ENCODE data around the gene PPEF1. TPM values are rescaled to one million over a fixed set of nuclear protein-coding genes. Genes with fewer than 3 reads are reported as not detected.
"Not testable (repeated sequence)": the region's sequence is repeated elsewhere in the genome, so short reads cannot be mapped to it uniquely, and the experiment has no call there.

The PPEF1 gene
- total RNA-seq, 2 experiments from 2014 or later = 0.15 TPM; not detected in 1

GRCh38 chrX:18769812-18770573, 62.5 kb downstream of the PPEF1 start:
- CTCF ChIA-PET = no interaction called here
- DNase-seq = no peak
- intact Hi-C loops (cut with micrococcal nuclease) = no loop called here
- peaks cover 2% of the 10 kb centered on the region for H3K36me3 Mint-ChIP-seq
- no peak overlapping the region for H3K27ac Mint-ChIP-seq
- peaks cover 6% of the 10 kb centered on the region for H3K9me3 Mint-ChIP-seq
- H3K27me3 Mint-ChIP-seq = no peaks in the 10 kb centered on the region
- H3K4me3 Mint-ChIP-seq = no peak overlapping the region
- POLR2A ChIA-PET = no interaction called here
- no peaks in the 10 kb centered on the region for H3K4me1 Mint-ChIP-seq (ENCODE audit: low read depth)

- no peaks in the 10 kb centered on the region for H3K27me3 Mint-ChIP-seq
- CTCF ChIA-PET = no interaction called here
- POLR2A ChIA-PET = no interaction called here
- no peaks in the 10 kb centered on the region for H3K4me1 Mint-ChIP-seq (ENCODE audit: low read depth)
- H3K9me3 Mint-ChIP-seq = no peaks in the 10 kb centered on the region
- intact Hi-C loops (cut with micrococcal nuclease) = no loop called here
- DNase-seq = no peak
- H3K27ac Mint-ChIP-seq = no peak overlapping the region
- no peaks in the 10 kb centered on the region for H3K36me3 Mint-ChIP-seq
- H3K4me3 Mint-ChIP-seq = no peak overlapping the region
Measured at GRCh38 chrX:18789916-18790315, 82.5 kb downstream of the PPEF1 start.

GRCh38 chrX:18792828-18793227, 85.4 kb downstream of the PPEF1 start:
- H3K27me3 Mint-ChIP-seq = no peaks in the 10 kb centered on the region
- H3K4me1 Mint-ChIP-seq (ENCODE audit: low read depth) = no peaks in the 10 kb centered on the region
- POLR2A ChIA-PET = no interaction called here
- no peak overlapping the region for H3K4me3 Mint-ChIP-seq
- no peaks in the 10 kb centered on the region for H3K36me3 Mint-ChIP-seq
- CTCF ChIA-PET = no interaction called here
- H3K9me3 Mint-ChIP-seq = no peaks in the 10 kb centered on the region
- H3K27ac Mint-ChIP-seq = no peak overlapping the region
- intact Hi-C loops (cut with micrococcal nuclease) = no loop called here
- no peak for DNase-seq

GRCh38 chrX:18793601-18794089, 86.2 kb downstream of the PPEF1 start:
- Mint-ChIP-seq H3K27ac (no peak overlapping the region), H3K36me3 (no peaks in the 10 kb centered on the region), H3K4me1 (ENCODE audit: low read depth) (no peaks in the 10 kb centered on the region), H3K9me3 (no peaks in the 10 kb centered on the region), H3K4me3 (no peak overlapping the region), H3K27me3 (no peaks in the 10 kb centered on the region)
- CTCF ChIA-PET = no interaction called here
- intact Hi-C loops (cut with micrococcal nuclease) = no loop called here
- DNase-seq = no peak
- POLR2A ChIA-PET = no interaction called here

DNA sequence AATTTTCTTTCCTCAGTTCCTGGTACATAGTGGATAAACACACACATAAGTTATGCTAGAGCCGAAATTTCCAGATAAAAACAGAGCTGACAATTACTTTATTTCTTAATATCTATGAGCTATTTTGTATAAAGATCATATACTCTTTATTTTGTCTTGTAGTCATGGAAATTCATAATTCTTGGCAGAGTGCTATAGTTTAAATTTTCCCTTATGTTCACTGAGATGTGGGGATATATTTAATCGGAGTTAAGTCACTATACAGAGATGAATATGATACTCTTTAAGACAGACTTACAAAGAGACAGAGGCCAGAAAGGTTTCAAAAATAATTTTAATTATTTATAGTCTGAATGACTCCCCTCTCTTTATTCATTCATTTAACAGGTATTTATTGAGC, 89.7 kb downstream of the PPEF1 start:
- intact Hi-C loops (cut with micrococcal nuclease) = no loop called here
- Mint-ChIP-seq H3K4me1 (ENCODE audit: low read depth) (no peaks in the 10 kb centered on the region), H3K4me3 (no peak overlapping the region), H3K27ac (no peak overlapping the region), H3K36me3 (no peaks in the 10 kb centered on the region), H3K27me3 (no peaks in the 10 kb centered on the region), H3K9me3 (no peaks in the 10 kb centered on the region)
- ChIA-PET POLR2A (no interaction called here), CTCF (no interaction called here)
- DNase-seq = no peak

DNA sequence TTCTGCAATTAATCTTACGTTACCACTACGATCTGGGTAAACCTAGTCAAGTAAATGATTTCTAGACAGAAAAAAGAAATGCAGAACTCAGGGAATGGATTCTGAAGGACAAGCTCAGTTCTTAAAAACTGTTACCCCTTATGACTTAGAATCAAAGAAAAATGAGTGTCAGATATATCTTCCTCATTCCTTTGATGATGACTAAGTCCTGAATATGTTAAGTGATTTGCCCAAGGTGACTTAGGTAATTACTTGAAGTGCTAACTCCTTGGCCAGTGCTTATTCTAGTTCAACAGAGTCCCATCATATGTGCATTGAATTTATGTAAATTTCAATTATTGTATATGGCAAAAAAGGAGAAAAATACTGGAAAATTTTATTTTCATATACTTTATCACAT, 92.5 kb downstream of the PPEF1 start:
- ChIA-PET POLR2A (no interaction called here), CTCF (no interaction called here)
- no peak overlapping the region for H3K27ac Mint-ChIP-seq
- H3K36me3 Mint-ChIP-seq = no peaks in the 10 kb centered on the region
- no peaks in the 10 kb centered on the region for H3K27me3 Mint-ChIP-seq
- intact Hi-C loops (cut with micrococcal nuclease) = no loop called here
- no peak overlapping the region for H3K4me3 Mint-ChIP-seq
- H3K4me1 Mint-ChIP-seq (ENCODE audit: low read depth) = no peaks in the 10 kb centered on the region
- no peaks in the 10 kb centered on the region for H3K9me3 Mint-ChIP-seq
- DNase-seq = no peak

GRCh38 chrX:18809641-18810040, 102.2 kb downstream of the PPEF1 start:
- H3K27ac Mint-ChIP-seq = no peak overlapping the region
- intact Hi-C loops (cut with micrococcal nuclease) = no loop called here
- H3K27me3 Mint-ChIP-seq = no peaks in the 10 kb centered on the region
- ChIA-PET POLR2A (no interaction called here), CTCF (no interaction called here)
- no peak overlapping the region for H3K4me3 Mint-ChIP-seq
- H3K4me1 Mint-ChIP-seq (ENCODE audit: low read depth) = no peaks in the 10 kb centered on the region
- DNase-seq = no peak
- no peaks in the 10 kb centered on the region for H3K9me3 Mint-ChIP-seq
- H3K36me3 Mint-ChIP-seq = no peaks in the 10 kb centered on the region

GRCh38 chrX:18810416-18810815, 103.0 kb downstream of the PPEF1 start:
- H3K27me3 Mint-ChIP-seq = no peaks in the 10 kb centered on the region
- H3K27ac Mint-ChIP-seq = no peak overlapping the region
- H3K4me3 Mint-ChIP-seq = no peak overlapping the region
- no peaks in the 10 kb centered on the region for H3K4me1 Mint-ChIP-seq (ENCODE audit: low read depth)
- intact Hi-C loops (cut with micrococcal nuclease) = no loop called here
- no peaks in the 10 kb centered on the region for H3K36me3 Mint-ChIP-seq
- ChIA-PET POLR2A (no interaction called here), CTCF (no interaction called here)
- no peaks in the 10 kb centered on the region for H3K9me3 Mint-ChIP-seq
- DNase-seq = no peak

GRCh38 chrX:18825375-18825774, 117.9 kb downstream of the PPEF1 start:
- intact Hi-C loops (cut with micrococcal nuclease) = no loop called here
- DNase-seq = no peak
- H3K4me1 Mint-ChIP-seq (ENCODE audit: low read depth) = no peaks in the 10 kb centered on the region
- H3K27ac Mint-ChIP-seq = no peak overlapping the region
- no peaks in the 10 kb centered on the region for H3K36me3 Mint-ChIP-seq
- ChIA-PET CTCF (no interaction called here), POLR2A (no interaction called here)
- H3K9me3 Mint-ChIP-seq = no peaks in the 10 kb centered on the region
- no peak overlapping the region for H3K4me3 Mint-ChIP-seq
- no peaks in the 10 kb centered on the region for H3K27me3 Mint-ChIP-seq

- H3K36me3 Mint-ChIP-seq = no peaks in the 10 kb centered on the region
Measured at GRCh38 chrX:18828832-18829404, 121.5 kb downstream of the PPEF1 start.

GRCh38 chrX:18833071-18833731, 125.8 kb downstream of the PPEF1 start:
- ChIA-PET CTCF (no interaction called here), POLR2A (no interaction called here)
- Mint-ChIP-seq H3K4me1 (ENCODE audit: low read depth) (no peaks in the 10 kb centered on the region), H3K27me3 (no peaks in the 10 kb centered on the region), H3K4me3 (no peak overlapping the region), H3K9me3 (no peaks in the 10 kb centered on the region), H3K36me3 (no peaks in the 10 kb centered on the region), H3K27ac (no peak overlapping the region)
- no peak for DNase-seq
- intact Hi-C loops (cut with micrococcal nuclease) = no loop called here

More at GRCh38 chrX:18828832-18829404, 121.5 kb downstream of the PPEF1 start:
- ChIA-PET POLR2A (no interaction called here), CTCF (no interaction called here)
- no peaks in the 10 kb centered on the region for H3K9me3 Mint-ChIP-seq
- H3K27ac Mint-ChIP-seq = no peak overlapping the region
- H3K27me3 Mint-ChIP-seq = no peaks in the 10 kb centered on the region
- H3K4me3 Mint-ChIP-seq = no peak overlapping the region
- intact Hi-C loops (cut with micrococcal nuclease) = no loop called here
- peak; percentile 8 for DNase-seq
- no peaks in the 10 kb centered on the region for H3K4me1 Mint-ChIP-seq (ENCODE audit: low read depth)

DNA sequence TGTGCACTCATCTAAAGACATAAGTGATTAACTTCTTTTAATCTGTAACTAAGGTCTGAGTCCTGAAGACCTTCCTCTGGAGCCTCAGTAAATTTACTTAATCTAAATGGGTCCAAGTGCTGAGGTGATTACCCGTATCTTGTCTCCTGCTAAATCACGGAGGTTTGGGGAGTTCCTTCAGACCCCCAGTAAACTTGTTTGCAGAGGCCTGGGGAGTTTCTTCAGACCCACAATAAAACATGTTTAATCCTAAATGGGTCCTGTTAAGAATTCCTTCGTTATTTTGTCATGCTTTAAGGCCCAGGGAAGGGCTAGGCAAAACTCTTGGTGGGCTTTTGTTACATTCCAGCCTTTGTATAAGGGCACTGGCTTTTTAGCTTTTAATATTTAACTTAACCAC, 140.5 kb downstream of the PPEF1 start:
- H3K27ac Mint-ChIP-seq; DNase-seq; H3K36me3 Mint-ChIP-seq; H3K27me3 Mint-ChIP-seq; H3K4me1 Mint-ChIP-seq (ENCODE audit: low read depth); POLR2A ChIA-PET; H3K9me3 Mint-ChIP-seq; intact Hi-C loops (cut with micrococcal nuclease); CTCF ChIA-PET; H3K4me3 Mint-ChIP-seq: not testable (repeated sequence)
